Stomach (tissue), 9 donors: Measurements from ENCODE around the gene CDH8. TPM values are rescaled to one million over a fixed set of nuclear protein-coding genes. Genes with fewer than 3 reads are reported as not detected.

Source experiments
- DNase-seq, 2 donors: peaks; one replicate each; pipeline versions ENCODE4 v3.0.0 to v3.0.0-alpha.2; 2013 to 2019
- H3K27ac ChIP-seq, 5 donors: fragments of 200-600 bp in 4 of 5; sonication (generic) in 4 of 5; one replicate each; pipeline ENCODE4 v1.5.1; 2013 to 2019; ENCODE audit warnings: mild to moderate bottlenecking in 1 of 5, moderate library complexity in 1 of 5
- H3K27me3 ChIP-seq, 3 donors: fragments of 200-600 bp; sonication (generic); one replicate each; pipeline ENCODE4 v1.5.1; 2017 to 2019; ENCODE audit warnings: mixed run types in 1 of 3
- H3K36me3 ChIP-seq, 4 donors: fragments of 200-600 bp; sonication (generic); 1 replicate in 3 of 4; 2 replicates in 1 of 4; pipeline ENCODE4 v1.5.1; 2016 to 2019
- H3K4me1 ChIP-seq, 4 donors: fragments of 200-600 bp; sonication (generic); one replicate each; pipeline ENCODE4 v1.5.1; 2016 to 2019
- H3K4me3 ChIP-seq, 4 donors: fragments of 200-600 bp; sonication (generic) in 3 of 4; one replicate each; pipeline ENCODE4 v1.5.1; 2016 to 2019; ENCODE audit warnings: mild to moderate bottlenecking in 1 of 4
- H3K9me3 ChIP-seq, 4 donors: fragments of 200-600 bp; sonication (generic); one replicate each; pipeline ENCODE4 v1.5.1; 2016 to 2019
- CTCF ChIP-seq, 7 experiments: fragments of 450-650 bp in 4 of 7; fragments of 200-600 bp in 3 of 7; sonication (generic) in 3 of 7; IDR thresholded peaks; one replicate each; pipeline ENCODE4 v1.5.1; 2016 to 2019; ENCODE audit warnings: antibody characterized with exemption in 7 of 7, control low read depth in 2 of 7, mild to moderate bottlenecking in 1 of 7
- EP300 ChIP-seq: sonication (generic); formaldehyde crosslinking; IDR thresholded peaks from one replicate; pipeline ENCODE4 v1.6.1; 2017; ENCODE audit warnings: antibody characterized with exemption
- POLR2A ChIP-seq, 4 donors: fragments of 450-650 bp; IDR thresholded peaks; one replicate each; pipeline ENCODE4 v1.6.1; 2016; ENCODE audit warnings: antibody characterized with exemption in 4 of 4, control low read depth in 2 of 4, mild to moderate bottlenecking in 1 of 4, moderate library complexity in 1 of 4
- POLR2AphosphoS5 ChIP-seq, 3 donors: sonication (generic); formaldehyde crosslinking; IDR thresholded peaks; one replicate each; pipeline ENCODE4 v1.6.1; 2016; ENCODE audit warnings: antibody characterized with exemption in 3 of 3
- WGBS, 5 donors: extraction: QIAGEN DNeasy Blood & Tissue Kit in 3 of 5; methylation state at CpG; one replicate each; pipeline versions ENCODE4 v1.1.5 to v1.1.7; 2013 to 2018; 5-methylcytosine and 5-hydroxymethylcytosine counted together
- intact Hi-C: fragments of 100-400 bp; cut with DNase I; formaldehyde crosslinking; loops from one replicate; pipeline ENCODE4 v1.15.1; 2023; ENCODE audit warnings: low total_unique reads
- polyA plus RNA-seq, 3 donors: library from polyadenylated mRNA; stranded (reverse); fragments of 200-250 nt; gene quantifications; one replicate each; pipeline ENCODE4 v1.2.3, GENCODE V29; 2013
- total RNA-seq, 5 donors: library from RNA; depleted of rRNA; stranded (reverse); fragments of >200 nt; gene quantifications; one replicate each; pipeline versions ENCODE4 v1.1.0 to v1.2.3, GENCODE V29; 2014 to 2016
- donor health status: healthy with polysubstance abuse.
- donor health status: Bipolar disorder and iron deficiency.
- donor health status: healthy.

Gene CDH8
- total and polyA plus RNA-seq, 8 donors: 0.13 to 6.4 TPM; not detected in 6

- Histone ChIP-seq H3K9me3 (no peaks in the 10 kb centered on the region), H3K36me3 (no peaks in the 10 kb centered on the region), H3K27me3 (peaks cover 14 to 57% (median 28%) of the 10 kb centered on the region in 3 donors), H3K4me3 (no peak overlapping the region), H3K27ac (no peak overlapping the region), H3K4me1 (peaks cover 0 to 25% (median 8%) of the 10 kb centered on the region in 4 donors)
- TF ChIP-seq CTCF (IDR thresholded peaks at IDR 0.05): no peak
- no peak for TF ChIP-seq EP300
- TF ChIP-seq POLR2A (IDR thresholded peaks at IDR 0.05): no peak
- intact Hi-C loops: no loop called here
- 31 to 64% (median 42%) methylated on average over 1 of the region's 1 CpG for WGBS, 5 donors
- no peak for DNase-seq
Observed at GRCh38 chr16:62038225-62038624, 2.0 kb upstream of the CDH8 start.

GRCh38 chr16:62036802-62037135 is 531 bp upstream of the CDH8 start:
- intact Hi-C loops: no loop called here
- H3K36me3 ChIP-seq: no peaks in the 10 kb centered on the region
- H3K27me3 ChIP-seq: peaks cover 14 to 57% (median 28%) of the 10 kb centered on the region in 3 donors
- H3K27ac ChIP-seq: no peak overlapping the region
- H3K4me1 ChIP-seq: peaks cover 0 to 25% (median 8%) of the 10 kb centered on the region in 4 donors
- WGBS, 5 donors: 7 to 12% (median 11%) methylated on average over 15 of the region's 15 CpGs
- no peaks in the 10 kb centered on the region for H3K9me3 ChIP-seq
- TF ChIP-seq POLR2A (IDR thresholded peaks at IDR 0.05) (no peak), EP300 (no peak), CTCF (IDR thresholded peaks at IDR 0.05) (no peak), POLR2AphosphoS5 (IDR thresholded peaks at IDR 0.05) (no peak)
- peak in 1 of 2 donors; percentile 2 for DNase-seq
- no peak overlapping the region for H3K4me3 ChIP-seq

- no peak for TF ChIP-seq EP300
- TF ChIP-seq POLR2A (IDR thresholded peaks at IDR 0.05): no peak
- TF ChIP-seq CTCF (IDR thresholded peaks at IDR 0.05): no peak
- no peak for TF ChIP-seq POLR2AphosphoS5 (IDR thresholded peaks at IDR 0.05)
- Histone ChIP-seq H3K4me1 (peaks cover 0 to 25% (median 8%) of the 10 kb centered on the region in 4 donors), H3K27ac (no peak overlapping the region), H3K4me3 (peak overlapping the region in 2 of 4 donors; percentile 28 to 32), H3K9me3 (no peaks in the 10 kb centered on the region), H3K36me3 (no peaks in the 10 kb centered on the region), H3K27me3 (peaks cover 14 to 51% (median 28%) of the 10 kb centered on the region in 3 donors)
- intact Hi-C loops: no loop called here
- DNase-seq: peak in 1 of 2 donors; percentile 80
- WGBS, 5 donors: 2 to 5% (median 4%) methylated on average over 26 to 65 of the region's 65 CpGs
Observed at GRCh38 chr16:62035115-62036092, 834 bp downstream of the CDH8 start.

GRCh38 chr16:62034231-62035114 is 1.8 kb downstream of the CDH8 start:
- TF ChIP-seq POLR2AphosphoS5 (IDR thresholded peaks at IDR 0.05) (no peak), POLR2A (IDR thresholded peaks at IDR 0.05) (no peak), CTCF (IDR thresholded peaks at IDR 0.05) (no peak), EP300 (no peak)
- intact Hi-C loops: no loop called here
- no peak overlapping the region for H3K27ac ChIP-seq
- peaks cover 14 to 50% (median 28%) of the 10 kb centered on the region in 3 donors for H3K27me3 ChIP-seq
- peak in 1 of 2 donors; percentile 3 for DNase-seq
- WGBS, 5 donors: 3 to 6% (median 3%) methylated on average over 32 of the region's 32 CpGs
- peak overlapping the region in 2 of 4 donors; percentile 28 to 32 for H3K4me3 ChIP-seq
- no peaks in the 10 kb centered on the region for H3K36me3 ChIP-seq
- H3K4me1 ChIP-seq: peaks cover 0 to 25% (median 8%) of the 10 kb centered on the region in 4 donors
- no peaks in the 10 kb centered on the region for H3K9me3 ChIP-seq
